GM21576 (cell line): ENCODE data around the gene RBBP8.

Experiments used
- ATAC-seq: cut with Tn5 transposase; IDR thresholded peaks from one replicate; pipeline ENCODE4 v1.9.1; 2021; ENCODE audit warnings: mild to moderate bottlenecking, moderate library complexity; ENCODE audit not compliant: unreplicated experiment

Gene RBBP8

DNA sequence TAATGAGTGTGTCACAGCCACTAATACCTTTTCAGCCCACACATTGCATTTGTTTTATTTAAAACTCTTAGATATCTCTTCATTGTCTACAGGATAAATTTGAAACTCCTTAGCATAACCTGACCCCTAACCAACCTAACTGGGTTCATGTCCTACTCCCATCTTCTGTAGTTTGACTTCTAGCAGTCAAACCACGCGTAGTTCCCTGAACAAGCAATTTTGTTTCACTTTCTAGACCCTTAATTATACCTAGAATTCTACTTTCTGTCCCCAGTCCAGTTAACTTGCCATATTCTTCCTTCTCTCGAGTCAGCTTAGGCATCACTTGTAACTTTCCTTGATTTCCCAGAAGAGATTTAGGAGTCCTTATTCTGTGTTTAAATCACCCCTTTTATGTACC lies 55.1 kb downstream of the RBBP8 start:
- ATAC-seq, result no peak

DNA sequence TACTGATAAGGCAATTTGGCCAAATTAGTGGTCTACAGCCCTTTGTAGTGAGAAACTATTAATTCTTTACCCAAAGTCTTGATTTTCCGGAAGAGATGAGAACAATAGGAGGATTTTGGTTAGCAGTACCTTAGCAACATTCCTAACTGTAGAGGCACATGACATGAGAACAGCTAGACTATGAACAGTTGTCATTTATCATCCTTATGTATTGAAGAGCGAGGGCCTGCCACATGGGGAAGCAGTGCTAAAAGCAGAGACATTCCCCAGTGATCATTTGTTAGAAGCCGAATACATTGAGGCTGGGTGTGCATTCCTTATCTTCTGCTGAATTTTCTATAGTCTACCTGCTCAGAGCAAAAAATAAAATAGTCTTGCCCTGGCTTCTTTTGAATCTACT lies 65.2 kb downstream of the RBBP8 start:
- no peak for ATAC-seq

DNA sequence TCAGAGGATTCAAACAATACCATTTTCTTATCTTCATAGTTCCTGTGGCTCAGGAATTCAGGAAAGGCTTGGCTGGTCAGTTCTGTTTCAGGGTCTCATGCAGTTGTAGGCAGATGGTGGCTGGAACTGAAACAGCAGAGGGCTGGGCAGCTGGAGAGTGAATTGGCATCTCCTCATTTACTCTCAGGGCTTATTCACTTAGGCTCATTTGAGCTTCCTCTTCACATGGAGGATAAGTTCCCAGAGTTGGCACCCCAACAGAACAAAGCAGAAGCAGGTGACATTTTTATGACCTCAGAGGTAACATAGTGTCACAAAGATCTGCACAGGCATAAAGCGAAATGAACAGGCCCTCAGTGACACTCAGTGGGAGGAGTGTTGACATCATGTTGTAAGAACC lies 66.1 kb downstream of the RBBP8 start:
- ATAC-seq, result no peak

DNA sequence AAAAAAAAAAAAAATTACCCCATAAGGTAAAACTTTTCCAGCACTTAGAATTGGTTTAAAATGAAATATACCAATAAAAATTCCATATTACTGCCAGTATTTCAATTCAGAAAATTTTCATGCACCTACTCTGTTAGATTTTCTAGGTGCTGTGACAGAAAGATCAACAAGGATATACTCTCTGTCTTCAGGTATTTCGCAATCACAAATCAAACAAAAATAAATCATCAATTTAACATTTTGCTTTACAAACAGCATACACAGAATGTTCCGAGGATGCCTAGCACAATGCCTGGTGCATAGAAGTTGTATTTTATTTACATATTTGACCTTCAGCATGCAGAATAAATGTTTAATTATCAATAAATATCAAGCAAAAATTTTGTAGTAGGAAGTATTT lies 66.5 kb downstream of the RBBP8 start:
- ATAC-seq, result no peak

DNA sequence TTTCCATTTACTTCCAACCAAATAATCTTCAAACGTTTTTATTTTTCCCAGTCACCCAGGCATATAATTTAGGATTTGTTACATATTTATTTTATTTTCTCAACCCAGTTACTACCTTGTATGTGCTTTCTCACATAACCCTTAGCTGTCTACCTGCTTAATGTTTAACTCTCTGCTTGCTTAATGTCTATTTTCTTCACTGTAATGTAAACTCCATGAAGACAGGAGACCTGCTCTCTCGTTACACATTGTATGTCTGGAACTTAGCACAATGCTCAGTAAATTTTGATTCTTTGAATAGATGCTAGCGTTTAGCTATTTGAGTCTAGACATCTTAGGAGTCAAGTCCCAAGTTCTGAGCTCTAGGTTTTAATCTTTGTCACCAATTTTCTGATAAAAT lies 70.2 kb downstream of the RBBP8 start:
- no peak for ATAC-seq

DNA sequence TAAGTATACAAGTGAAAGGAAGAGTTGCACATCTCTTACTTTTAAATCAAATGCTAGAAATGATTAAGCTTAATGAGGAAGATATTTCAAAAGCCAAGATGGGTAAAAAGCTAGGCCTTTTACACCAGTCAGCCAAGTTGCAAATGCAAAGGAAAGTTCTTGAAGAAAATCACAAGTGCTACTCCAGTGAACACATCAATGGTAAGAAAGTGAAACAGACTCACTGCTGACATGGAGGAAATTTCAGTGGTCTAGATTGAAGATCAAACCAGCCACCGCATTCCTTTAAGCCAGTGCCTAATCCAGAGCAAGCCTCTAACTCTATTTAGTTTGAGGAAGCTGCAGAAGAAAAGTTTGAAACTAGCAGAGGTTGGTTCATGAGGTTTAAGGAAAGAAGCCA lies 79.1 kb downstream of the RBBP8 start:
- no peak for ATAC-seq

DNA sequence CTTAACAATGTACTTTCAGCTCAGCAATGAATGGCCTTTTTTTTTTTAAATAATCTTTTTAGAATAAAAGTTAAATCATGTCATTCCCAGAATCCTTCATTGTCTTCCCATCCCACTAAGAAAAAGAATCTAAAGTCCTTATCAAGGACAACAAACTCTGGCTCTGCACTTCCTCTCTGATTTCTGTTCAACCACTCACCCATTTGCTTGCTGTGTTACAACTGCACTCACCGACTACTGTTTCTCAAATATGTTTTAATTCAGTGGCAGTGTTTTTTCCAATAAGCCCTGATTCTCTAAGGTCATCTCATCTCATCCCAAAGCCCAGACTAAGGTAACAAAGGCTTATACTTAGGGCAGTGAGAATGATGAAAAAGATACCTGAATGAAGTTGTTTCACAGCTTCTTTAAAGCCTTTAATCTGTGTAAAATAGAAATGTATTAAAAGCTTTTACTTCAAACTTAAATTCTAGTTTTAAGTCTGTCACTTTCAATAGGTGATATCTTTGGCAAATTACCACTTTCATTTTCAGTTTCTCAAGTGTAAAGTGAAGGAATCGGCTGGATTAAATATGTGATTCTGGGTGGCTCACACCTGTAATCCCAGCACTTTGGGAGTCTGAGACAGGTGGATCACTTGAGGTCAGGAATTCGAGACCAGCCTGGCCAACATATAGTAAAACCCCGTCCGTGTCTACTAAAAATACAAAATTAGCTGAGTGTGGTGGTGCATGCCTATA lies 87.6 kb downstream of the RBBP8 start:
- no peak for ATAC-seq

DNA sequence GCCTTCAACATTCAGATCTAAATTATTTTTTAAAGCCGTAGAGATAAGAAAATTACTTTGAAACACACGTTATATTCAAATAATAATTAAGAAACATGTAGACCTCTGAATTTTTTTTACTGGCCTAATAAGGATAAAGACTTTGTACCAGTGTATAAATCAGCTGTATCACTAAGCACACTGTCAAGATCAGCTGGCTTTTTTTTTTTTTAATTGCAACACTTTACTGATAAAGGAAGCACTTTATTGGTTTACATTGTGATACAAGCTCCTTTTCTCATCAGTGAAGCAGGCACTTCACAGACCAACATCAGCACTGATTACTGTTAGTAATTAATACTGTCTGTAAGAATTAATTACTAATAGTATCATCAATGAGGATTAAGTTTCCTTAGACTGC lies 88.5 kb downstream of the RBBP8 start:
- no peak for ATAC-seq

DNA sequence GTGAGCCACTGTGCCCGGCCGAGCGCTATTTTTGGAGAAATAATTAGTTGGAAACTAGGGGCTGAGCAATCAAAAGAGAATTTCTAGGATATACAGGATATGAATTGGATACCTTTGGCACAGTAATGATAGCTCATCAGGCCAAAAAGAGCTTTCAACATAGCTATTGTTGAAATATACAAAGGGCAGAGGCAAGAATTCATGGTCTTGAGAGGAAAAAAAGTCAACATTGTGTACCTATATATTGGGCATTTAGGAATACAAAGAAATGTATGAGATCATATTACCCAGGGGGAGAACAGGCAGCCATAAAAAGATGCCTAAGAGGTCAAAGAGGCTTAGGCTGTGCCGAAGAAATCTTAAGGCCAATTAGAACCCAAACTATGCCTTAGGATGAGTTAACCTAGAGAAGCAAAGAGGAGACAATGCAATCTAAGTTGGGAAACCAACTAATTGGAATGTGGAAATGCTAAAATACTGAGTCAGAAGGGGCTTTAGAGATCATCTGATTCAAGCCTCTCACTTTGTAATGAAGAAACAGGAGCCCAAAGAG lies 99.0 kb downstream of the RBBP8 start:
- ATAC-seq, result no peak

DNA sequence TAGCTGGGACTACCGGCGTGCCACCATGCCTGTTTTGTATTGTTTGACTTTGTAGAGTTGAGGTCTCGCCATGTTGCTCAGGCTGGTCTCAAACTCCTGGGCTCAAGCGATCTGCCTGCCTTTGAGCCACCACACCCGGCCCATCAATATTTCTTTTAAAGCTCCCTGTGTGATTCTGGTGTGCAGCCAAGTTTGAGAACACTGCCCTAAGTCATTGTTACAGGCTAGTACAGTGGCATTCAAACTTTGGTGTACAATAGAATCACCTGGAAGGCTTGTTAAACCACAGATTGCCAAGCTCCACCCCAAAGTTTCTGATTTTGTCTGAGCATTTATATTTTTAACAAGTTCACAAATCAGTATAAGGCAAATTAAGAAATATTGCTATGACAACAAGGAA lies 99.9 kb downstream of the RBBP8 start:
- ATAC-seq, result no peak

DNA sequence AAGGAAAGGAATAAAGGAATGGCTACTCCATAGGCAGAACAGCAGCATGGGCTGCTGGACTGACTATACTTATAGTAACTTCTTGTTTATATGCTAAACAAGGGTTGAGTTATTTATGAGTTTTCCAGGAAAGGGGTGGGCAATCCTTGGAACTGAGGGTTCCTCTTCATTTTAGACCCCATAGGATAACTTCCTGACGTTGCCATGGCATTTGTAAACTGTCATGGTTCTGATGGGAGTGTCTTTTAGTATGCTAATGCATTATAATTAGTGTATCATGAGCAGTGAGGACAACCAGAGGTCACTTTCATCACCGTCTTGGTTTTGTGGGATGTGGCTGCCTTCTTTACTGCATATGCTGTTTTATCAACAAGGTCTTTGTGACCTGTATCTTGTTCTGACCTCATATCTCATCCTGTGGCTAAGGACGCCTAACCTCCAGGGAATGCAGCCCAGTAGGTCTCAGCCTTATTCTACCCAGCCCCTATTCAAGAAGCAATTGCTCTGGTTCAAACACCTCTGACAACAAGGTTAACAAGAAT lies 103.6 kb downstream of the RBBP8 start:
- no peak for ATAC-seq

DNA sequence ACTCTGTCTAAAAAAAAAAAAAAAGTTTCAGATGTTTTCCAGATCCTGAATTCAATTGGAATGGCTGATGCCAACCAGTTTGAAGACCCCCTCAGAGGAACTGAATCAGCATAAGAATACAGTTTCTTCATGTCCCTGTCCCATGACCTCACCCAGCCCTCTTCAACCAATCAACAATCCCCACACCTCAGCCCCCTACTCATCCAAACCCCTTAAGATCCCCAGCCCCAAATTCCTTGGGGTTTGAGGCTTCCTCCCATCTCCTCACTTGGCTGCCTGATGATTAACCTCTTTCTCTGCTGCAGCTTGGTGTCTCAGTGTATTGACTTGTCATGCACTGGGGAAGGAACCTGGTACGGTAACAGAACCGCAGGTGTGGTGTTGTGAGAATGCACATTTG lies 104.5 kb downstream of the RBBP8 start:
- no peak for ATAC-seq

DNA sequence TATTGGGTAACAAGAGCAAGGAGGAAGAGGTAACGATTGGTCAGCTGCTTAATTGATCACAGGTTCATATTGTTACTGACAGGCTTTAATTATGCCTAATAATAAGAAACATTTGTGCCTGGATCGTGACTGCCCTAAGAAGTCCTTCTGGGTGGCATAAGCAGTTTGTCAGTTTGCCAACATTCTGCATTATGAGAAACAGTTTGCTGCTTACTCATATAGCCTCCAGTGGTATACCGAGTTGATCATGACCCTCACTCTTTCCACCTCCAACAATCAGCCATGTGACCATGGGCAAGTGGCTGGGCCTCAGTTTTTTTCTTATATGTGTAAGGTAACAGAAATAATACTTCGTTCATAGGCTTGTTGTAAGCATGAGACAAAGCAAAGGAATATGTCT lies 105.6 kb downstream of the RBBP8 start:
- no peak for ATAC-seq

DNA sequence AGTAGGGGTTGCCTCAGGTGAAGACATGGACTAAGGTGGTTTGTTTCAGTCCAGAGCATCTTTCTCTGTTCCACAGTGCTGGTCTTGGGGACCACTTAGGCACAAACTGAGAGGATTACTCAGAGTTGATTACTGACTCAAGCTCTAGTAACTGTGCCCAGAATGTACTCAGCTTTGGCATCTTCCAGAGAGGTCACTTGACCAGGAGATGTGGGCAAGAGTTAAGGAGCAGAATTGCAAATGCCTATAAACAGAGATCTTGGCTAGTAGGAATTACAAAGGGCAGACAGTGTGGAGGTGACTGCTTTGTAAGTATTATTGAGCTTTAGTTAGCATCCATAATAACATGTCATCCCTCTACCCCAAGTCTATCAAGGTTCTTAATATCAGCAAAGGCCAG lies 109.0 kb downstream of the RBBP8 start:
- no peak for ATAC-seq

DNA sequence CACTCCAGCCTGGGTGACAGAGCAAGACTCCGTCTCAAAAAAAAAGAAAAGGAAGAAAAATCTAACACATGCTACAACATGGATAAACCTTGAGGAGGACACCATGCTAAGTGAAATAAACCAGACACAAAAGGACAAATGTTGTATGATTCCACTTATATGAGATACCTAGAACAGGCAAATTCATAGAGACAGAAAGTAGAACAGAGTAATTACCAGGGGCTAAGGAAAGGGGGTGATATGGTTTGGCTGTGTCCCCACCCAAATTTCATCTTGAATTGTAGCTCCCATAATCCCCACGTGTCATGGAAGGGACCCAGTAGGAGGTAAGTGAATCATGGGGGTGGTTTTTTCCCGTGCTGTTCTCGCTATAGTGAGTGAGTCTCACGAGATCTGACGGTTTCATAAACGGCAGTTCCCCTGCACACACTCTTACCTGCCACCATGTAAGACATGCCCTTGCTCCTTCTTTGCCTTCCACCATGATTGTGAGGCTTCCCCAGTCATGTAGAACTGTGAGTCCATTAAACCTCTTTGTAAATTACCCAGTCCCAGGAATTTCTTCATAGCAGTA lies 110.8 kb downstream of the RBBP8 start:
- no peak for ATAC-seq

DNA sequence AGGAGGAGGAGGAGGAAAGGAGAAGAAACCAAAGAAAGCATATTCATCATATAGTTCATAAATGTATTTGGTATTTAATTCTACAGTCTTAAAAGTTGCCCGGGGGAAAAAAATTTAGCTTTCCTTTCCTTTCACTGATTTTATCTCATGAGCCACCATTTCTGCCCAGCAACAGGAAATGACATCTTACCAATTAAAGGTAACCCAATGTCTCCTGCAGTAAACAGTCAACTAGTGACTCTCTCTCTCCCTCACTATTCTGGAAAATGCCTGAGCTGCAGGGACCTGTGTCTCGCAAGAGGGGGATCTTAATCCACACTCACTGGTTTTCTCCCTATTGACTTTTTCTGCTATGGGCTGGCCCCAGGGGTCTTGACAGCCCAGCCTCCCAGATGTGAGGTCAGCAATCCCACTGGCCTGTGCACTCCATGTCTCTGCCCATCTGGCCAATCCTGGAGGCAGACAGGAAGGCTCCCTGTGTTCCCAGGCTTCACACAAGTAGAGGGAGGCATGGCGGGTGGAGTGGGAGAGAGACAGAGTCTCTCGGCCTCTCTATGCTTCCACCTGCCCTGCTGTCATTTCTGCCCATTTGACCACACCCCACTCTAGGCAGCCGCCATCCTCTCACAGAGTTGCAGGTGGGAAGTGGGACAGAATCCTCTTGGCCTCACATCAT lies 116.7 kb downstream of the RBBP8 start:
- ATAC-seq, result no peak

DNA sequence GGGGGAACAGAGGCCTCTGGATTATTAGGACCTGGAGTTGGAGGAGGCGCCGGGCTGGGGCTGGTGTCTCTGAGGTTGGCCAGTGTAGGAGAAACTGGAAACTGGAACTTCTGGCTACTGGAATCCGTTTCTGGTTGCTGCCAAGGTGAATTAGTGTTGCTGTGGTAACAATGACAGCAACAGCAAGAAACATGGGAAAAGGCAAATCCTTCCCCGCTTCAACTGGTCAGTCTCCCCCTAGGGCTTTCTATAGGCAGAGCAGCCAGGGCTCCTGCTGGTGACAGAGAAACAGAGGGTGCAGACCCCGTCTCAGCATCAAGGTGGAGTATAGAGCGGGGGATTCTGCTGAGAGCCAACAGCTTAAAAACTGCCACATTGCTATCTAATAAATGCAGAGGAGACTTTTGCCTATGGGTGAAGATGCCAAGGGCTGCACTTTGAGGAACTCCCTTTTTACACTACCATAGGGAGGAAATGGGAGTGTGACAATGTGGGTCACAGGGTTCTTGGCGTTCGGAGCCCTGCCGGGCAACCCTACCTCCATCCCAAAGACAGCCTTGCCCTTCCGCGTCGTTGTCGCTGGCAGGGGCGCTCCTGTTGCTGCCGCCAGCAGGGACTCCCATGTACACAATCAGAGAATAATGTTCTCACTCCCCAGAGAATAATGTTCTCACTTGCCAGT lies 120.8 kb downstream of the RBBP8 start:
- ATAC-seq, result no peak

DNA sequence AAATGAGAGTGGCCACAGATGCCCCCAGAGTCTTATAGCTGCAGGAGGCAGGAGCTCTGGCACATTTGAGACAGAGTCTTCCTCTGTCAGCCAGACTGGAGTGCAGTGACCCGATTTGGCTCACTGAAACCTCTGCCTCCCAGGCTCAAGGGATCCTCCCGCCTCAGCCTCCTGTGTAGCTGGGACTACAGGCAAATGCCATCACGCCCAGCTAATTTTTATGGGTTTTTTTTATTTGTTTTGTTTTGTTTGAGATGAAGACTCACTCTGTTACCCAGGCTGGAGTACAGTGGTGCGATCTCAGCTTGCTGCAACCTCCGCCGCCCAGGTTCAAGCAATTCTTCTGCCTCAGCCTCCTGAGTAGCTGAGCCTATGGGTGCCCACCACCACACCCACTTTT lies 121.4 kb downstream of the RBBP8 start:
- no peak for ATAC-seq

DNA sequence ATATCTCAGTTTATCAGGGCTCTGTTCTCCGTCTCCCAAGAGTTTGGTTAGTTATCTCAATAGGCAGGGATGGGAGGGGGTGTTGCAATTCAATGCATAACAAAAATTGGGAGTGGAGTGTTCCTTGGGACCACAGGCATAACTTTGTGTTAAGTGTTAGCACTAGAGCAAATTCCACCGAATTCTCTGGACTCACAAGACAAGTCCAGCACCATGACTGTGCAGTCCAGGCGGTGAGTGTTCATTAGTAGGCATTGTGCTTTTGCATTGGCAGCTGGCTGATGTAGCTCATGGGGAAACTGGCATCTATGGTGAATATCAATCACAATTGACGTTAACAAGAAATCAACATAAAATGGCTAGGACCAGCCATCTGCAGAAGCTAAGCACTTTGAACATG lies 123.2 kb downstream of the RBBP8 start:
- ATAC-seq, result no peak

DNA sequence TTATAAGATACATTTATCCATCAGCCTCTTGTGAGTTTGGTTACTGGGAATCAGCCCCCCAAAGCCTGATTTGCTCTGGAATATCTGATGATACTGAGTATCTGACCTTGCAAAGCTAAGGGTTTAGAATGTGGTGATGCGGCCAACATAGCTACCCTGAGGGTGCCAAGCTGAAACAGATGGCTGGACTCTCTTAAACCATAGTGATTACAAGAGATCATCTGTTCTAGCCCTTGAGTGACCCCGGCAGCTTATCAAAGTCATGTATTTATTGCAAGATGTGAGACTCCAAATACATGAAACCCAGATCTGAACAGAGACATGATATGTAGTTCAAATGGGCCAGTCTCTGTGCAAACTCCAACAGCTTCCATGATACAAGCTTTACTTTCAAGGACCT lies 124.0 kb downstream of the RBBP8 start:
- ATAC-seq, result no peak

DNA sequence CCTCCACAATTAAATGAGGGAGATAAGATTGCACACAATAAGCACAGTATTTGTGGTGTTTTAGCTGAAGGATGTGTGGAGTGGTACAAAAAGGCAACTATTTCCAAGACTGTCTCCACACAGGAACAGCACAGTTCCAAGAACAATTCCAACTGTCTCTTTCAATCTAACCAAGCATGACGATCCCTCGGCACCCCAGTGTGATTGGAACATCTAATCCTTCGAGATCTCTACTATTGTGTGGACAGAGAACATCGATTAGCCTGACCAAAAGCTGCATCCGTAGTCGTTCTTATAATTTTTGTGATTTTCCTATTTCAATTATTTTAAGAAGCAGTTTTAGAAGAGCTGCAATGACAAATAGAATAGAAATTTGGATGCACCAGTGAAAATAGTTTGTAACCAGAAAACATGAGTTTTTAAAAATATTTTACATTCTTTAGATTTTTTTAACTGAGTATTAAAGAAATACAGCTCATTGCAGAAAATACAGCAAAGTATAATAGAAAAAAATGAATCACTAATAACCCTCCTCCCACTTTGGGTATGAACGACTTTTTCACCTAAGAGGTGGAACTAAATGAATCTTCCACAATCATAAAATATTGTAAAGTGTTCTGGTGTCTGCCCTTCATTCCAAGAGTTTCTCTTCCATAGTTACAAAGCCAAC lies 125.8 kb downstream of the RBBP8 start:
- no peak for ATAC-seq
